ENCODE measurements around the gene SPAG17. TPM values are rescaled to one million over a fixed set of nuclear protein-coding genes. Genes with fewer than 3 reads are reported as not detected.

The SPAG17 gene
- total RNA-seq, 1 experiment from 2014 or later = not detected

DNA sequence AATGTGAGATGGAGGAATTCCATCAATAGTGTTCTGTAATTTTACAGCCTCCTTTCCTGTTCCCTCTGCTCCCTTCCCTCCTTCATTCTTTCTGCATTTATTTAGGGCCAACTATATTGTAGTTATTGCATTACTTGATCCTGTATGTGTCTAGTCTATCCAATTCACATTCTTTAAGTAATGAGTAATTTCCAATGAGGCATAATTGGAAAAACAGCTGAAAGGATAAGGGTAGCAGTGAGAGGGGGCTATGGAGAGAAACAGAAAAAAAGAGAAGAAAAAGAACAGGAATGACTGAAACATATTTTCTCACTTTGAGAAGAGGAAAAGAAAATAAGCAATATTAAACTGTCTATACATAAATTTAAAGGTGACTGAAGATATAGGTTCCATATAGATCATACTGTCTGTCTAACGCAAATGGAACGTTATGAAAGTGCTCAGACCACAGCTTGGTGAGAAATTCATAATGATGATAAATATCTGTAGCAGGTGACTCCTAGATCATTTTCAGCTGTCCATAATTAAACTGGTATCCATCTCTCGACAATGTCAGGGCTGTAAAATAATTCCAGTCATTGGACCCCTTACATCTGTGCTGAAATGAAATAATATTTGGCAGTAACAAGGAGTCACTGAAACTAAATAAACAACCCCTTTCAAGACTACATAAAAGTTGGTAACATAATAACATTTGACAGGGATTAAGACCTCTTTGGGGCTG lies 61.8 kb downstream of the SPAG17 start:
- no peak for DNase-seq (ENCODE audit: low spot score)
- CTCF ChIA-PET = no interaction called here
- H3K27ac ChIP-seq (ENCODE audit: low read depth, low read length, poor library complexity, severe bottlenecking) = no peak overlapping the region
- H3K36me3 ChIP-seq (ENCODE audit: insufficient read depth, low read length, poor library complexity, severe bottlenecking) = no peaks in the 10 kb centered on the region
- H3K4me1 ChIP-seq (ENCODE audit: insufficient read depth, low read length, poor library complexity, severe bottlenecking) = no peaks in the 10 kb centered on the region
- no peaks in the 10 kb centered on the region for H3K27me3 ChIP-seq (replicated peaks; ENCODE audit: insufficient read depth, low read depth, low read length, poor library complexity)
- H3K4me3 ChIP-seq (ENCODE audit: low read depth, low read length, poor library complexity, severe bottlenecking) = no peak overlapping the region
- POLR2A ChIA-PET (ENCODE audit: low non-redundant PET) = no interaction called here
- H3K9me3 ChIP-seq (ENCODE audit: low read depth, low read length, poor library complexity, severe bottlenecking) = no peaks in the 10 kb centered on the region
- intact Hi-C loops (cut with micrococcal nuclease; ENCODE audit: unreplicated experiment) = no loop called here
- TF ChIP-seq EZH2 (IDR thresholded peaks at IDR 0.05; ENCODE audit: borderline replicate concordance, low read depth, low read length, poor library complexity, severe bottlenecking) = no peak
- TF ChIP-seq, protein P1, sequence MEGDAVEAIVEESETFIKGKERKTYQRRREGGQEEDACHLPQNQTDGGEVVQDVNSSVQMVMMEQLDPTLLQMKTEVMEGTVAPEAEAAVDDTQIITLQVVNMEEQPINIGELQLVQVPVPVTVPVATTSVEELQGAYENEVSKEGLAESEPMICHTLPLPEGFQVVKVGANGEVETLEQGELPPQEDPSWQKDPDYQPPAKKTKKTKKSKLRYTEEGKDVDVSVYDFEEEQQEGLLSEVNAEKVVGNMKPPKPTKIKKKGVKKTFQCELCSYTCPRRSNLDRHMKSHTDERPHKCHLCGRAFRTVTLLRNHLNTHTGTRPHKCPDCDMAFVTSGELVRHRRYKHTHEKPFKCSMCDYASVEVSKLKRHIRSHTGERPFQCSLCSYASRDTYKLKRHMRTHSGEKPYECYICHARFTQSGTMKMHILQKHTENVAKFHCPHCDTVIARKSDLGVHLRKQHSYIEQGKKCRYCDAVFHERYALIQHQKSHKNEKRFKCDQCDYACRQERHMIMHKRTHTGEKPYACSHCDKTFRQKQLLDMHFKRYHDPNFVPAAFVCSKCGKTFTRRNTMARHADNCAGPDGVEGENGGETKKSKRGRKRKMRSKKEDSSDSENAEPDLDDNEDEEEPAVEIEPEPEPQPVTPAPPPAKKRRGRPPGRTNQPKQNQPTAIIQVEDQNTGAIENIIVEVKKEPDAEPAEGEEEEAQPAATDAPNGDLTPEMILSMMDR (conservative IDR thresholded peaks at IDR 0.05; ENCODE audit: low read depth, low read length) = no peak
- BruUV-seq (replicated peaks) = no TSS peak

DNA sequence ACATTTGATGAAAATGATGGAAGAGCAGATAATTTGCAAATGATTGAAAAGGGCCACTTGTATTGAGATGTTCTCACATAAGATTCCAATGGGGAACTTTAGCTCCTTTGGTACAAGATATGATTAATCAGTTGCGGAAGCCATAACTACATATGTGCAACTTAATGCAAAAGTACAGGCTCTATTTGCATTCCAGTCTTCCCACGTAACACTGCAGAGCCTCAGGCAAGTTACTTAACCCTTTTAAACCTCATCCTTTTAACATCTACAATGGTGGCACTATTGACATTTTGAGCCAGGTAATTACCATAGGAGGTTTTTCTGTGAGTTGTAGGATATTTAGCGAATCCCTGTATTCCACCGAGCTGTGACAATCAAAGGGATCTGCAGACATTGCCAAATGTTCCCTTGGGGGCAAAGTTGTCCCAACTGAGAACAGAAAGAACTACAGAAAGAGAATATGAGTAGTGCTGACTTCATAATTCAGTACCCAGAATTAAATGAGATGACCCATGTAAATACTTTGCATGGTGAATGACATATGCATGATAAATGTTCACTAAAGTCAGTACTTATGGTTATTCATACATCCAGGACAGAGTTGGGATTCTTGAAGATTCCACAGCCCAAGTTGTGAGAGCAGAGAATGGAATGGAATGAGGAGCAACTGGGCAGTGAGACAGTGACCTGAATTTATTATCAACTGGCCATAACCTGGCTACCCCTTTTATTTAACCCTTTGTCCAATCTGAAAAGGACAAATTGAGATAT lies 62.6 kb downstream of the SPAG17 start:
- Histone ChIP-seq H3K36me3 (ENCODE audit: insufficient read depth, low read length, poor library complexity, severe bottlenecking) (no peaks in the 10 kb centered on the region), H3K27ac (ENCODE audit: low read depth, low read length, poor library complexity, severe bottlenecking) (no peak overlapping the region), H3K4me3 (ENCODE audit: low read depth, low read length, poor library complexity, severe bottlenecking) (no peak overlapping the region), H3K9me3 (ENCODE audit: low read depth, low read length, poor library complexity, severe bottlenecking) (no peaks in the 10 kb centered on the region), H3K4me1 (ENCODE audit: insufficient read depth, low read length, poor library complexity, severe bottlenecking) (no peaks in the 10 kb centered on the region), H3K27me3 (replicated peaks; ENCODE audit: insufficient read depth, low read depth, low read length, poor library complexity) (no peaks in the 10 kb centered on the region)
- no TSS peak for BruUV-seq (replicated peaks)
- intact Hi-C loops (cut with micrococcal nuclease; ENCODE audit: unreplicated experiment) = no loop called here
- ChIA-PET CTCF (no interaction called here), POLR2A (ENCODE audit: low non-redundant PET) (no interaction called here)
- DNase-seq (ENCODE audit: low spot score) = no peak
- TF ChIP-seq EZH2 (IDR thresholded peaks at IDR 0.05; ENCODE audit: borderline replicate concordance, low read depth, low read length, poor library complexity, severe bottlenecking) = no peak
- TF ChIP-seq, protein P1 (conservative IDR thresholded peaks at IDR 0.05; ENCODE audit: low read depth, low read length) = no peak

DNA sequence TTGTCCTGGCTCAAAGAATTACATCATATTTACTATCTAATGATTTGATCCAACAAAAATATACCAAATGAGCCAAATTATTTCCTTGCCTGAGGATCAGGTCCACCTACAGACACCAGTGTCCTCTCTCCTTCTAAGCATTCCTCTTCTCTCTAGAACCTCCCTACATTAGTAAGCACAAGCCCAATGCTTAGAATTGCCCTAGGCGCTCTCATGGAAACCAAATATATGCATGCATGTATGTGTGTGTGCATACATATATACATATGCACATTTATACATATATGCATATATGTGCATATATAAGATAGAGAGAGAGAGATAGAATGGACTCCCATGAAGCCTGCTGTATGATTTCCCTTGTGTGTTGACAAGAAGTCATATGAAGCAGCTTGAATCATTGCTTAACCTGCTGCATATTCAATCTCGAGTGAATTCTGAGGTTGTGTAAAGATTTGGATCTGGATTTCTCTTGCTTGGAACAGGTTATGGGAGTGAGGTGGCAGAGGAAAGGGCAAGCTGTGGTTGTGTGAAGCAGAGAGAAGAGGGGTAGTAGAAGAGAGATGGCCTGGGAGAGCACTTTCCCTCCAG lies 66.1 kb downstream of the SPAG17 start:
- Histone ChIP-seq H3K4me3 (ENCODE audit: low read depth, low read length, poor library complexity, severe bottlenecking) (no peak overlapping the region), H3K36me3 (ENCODE audit: insufficient read depth, low read length, poor library complexity, severe bottlenecking) (no peaks in the 10 kb centered on the region), H3K4me1 (ENCODE audit: insufficient read depth, low read length, poor library complexity, severe bottlenecking) (no peaks in the 10 kb centered on the region), H3K27ac (ENCODE audit: low read depth, low read length, poor library complexity, severe bottlenecking) (no peak overlapping the region), H3K27me3 (replicated peaks; ENCODE audit: insufficient read depth, low read depth, low read length, poor library complexity) (no peaks in the 10 kb centered on the region), H3K9me3 (ENCODE audit: low read depth, low read length, poor library complexity, severe bottlenecking) (no peaks in the 10 kb centered on the region)
- ChIA-PET CTCF (no interaction called here), POLR2A (ENCODE audit: low non-redundant PET) (no interaction called here)
- DNase-seq (ENCODE audit: low spot score) = no peak
- no peak for TF ChIP-seq EZH2 (IDR thresholded peaks at IDR 0.05; ENCODE audit: borderline replicate concordance, low read depth, low read length, poor library complexity, severe bottlenecking)
- TF ChIP-seq, protein P1 (conservative IDR thresholded peaks at IDR 0.05; ENCODE audit: low read depth, low read length) = no peak
- intact Hi-C loops (cut with micrococcal nuclease; ENCODE audit: unreplicated experiment) = no loop called here
- BruUV-seq (replicated peaks) = no TSS peak
